K562 (cell line): ENCODE data around the gene PRODH. TPM values are rescaled to one million over a fixed set of nuclear protein-coding genes. Genes with fewer than 3 reads are reported as not detected.

Experiments used
- ATAC-seq: fragments of 200-7000 bp; cut with Tn5 transposase; 3 replicates; pipeline ENCODE4 v1.9.1; 2020; ENCODE audit warnings: moderate library complexity
- BruUV-seq: library from RNA; stranded (reverse); fragments of 400-500 nt; replicated peaks from 2 replicates; lab custom pipeline; 2021; lab: Mats Ljungman, UMichigan
- CTCF ChIA-PET: fragments of 300-600 bp; formaldehyde crosslinking; extraction: SDS; loops from one replicate; lab custom pipeline; 2021; ENCODE audit warnings: low intra/inter-chr PET ratio; lab: Yijun Ruan, JAX
- POLR2A ChIA-PET: fragments of 300-600, 350-650 bp; sonication (Branson Sonifier 250); formaldehyde crosslinking; extraction: SDS; loops from one replicate; lab custom pipeline; 2021; ENCODE audit warnings: antibody characterized with exemption, inconsistent platforms; lab: Yijun Ruan, JAX
- DNase-seq, 4 experiments: peaks; one replicate each; pipeline versions ENCODE4 v3.0.0 to v3.0.0-alpha.2; 2011 to 2018; ENCODE audit warnings: low spot score in 3 of 4, mixed read lengths in 3 of 4; ENCODE audit errors: extremely low read depth in 1 of 4
- FAIRE-seq: peaks from 2 replicates; lab custom pipeline; 2011; peaks lifted over from hg19 to GRCh38; lab: Jason Lieb, UNC
- H2AFZ ChIP-seq: 2 replicates; pipeline ENCODE4 v1.6.0; 2011; ENCODE audit warnings: low read depth, low read length, control low read depth, inconsistent platforms
- H3K27ac ChIP-seq: fragments of 200-600 bp; 3 replicates; pipeline ENCODE4 v1.8.0; 2011; ENCODE audit warnings: low read depth, mild to moderate bottlenecking, control low read depth, inconsistent platforms, low read length, moderate library complexity, mixed read lengths; ENCODE audit errors: extremely low read depth
- H3K27me3 ChIP-seq, 2 experiments: fragments of 300-600 bp in 1 of 2; 2 replicates in 1 of 2; 3 replicates in 1 of 2; pipeline versions ENCODE4 v1.6.0 to v1.8.0; 2011; ENCODE audit warnings: inconsistent platforms in 2 of 2, low read length in 2 of 2, mild to moderate bottlenecking in 1 of 2, mixed read lengths in 1 of 2, moderate library complexity in 1 of 2; ENCODE audit not compliant: control insufficient read depth in 2 of 2, insufficient read depth in 2 of 2
- H3K36me3 ChIP-seq: fragments of 300-600 bp; 3 replicates; pipeline ENCODE4 v1.8.0; 2011; ENCODE audit warnings: mild to moderate bottlenecking, low read length, inconsistent platforms; ENCODE audit not compliant: control insufficient read depth, insufficient read depth
- H3K4me1 ChIP-seq, 2 experiments: fragments of 200-600 bp in 1 of 2; replicated peaks in 1 of 2; 2 replicates in 1 of 2; 3 replicates in 1 of 2; pipeline versions ENCODE4 v1.5.1 to v1.8.0; 2011; ENCODE audit warnings: inconsistent platforms in 2 of 2, low read length in 2 of 2, mild to moderate bottlenecking in 1 of 2, mixed read lengths in 1 of 2, moderate library complexity in 1 of 2; ENCODE audit not compliant: control insufficient read depth in 2 of 2, insufficient read depth in 2 of 2
- H3K4me2 ChIP-seq: 2 replicates; pipeline ENCODE4 v1.6.1; 2011; ENCODE audit warnings: low read length, control low read depth, inconsistent platforms, mixed read lengths; ENCODE audit not compliant: insufficient read depth
- H3K4me3 ChIP-seq: fragments of 200-600 bp; sonication (generic), shearing (Covaris generic); 2 replicates; pipeline ENCODE4 v1.5.1; 2016; ENCODE audit warnings: control low read depth, inconsistent platforms
- H3K79me2 ChIP-seq: fragments of 200-600 bp; 3 replicates; pipeline ENCODE4 v1.8.0; 2011; ENCODE audit warnings: low read length, inconsistent platforms; ENCODE audit not compliant: control insufficient read depth, insufficient read depth
- H3K9ac ChIP-seq, 2 experiments: 2 replicates each; pipeline versions ENCODE4 v1.6.0 to v1.6.1; 2011; ENCODE audit warnings: low read depth in 2 of 2, low read length in 2 of 2, control low read depth in 1 of 2, inconsistent platforms in 1 of 2, mild to moderate bottlenecking in 1 of 2, mixed read lengths in 1 of 2; ENCODE audit not compliant: insufficient read depth in 1 of 2
- H3K9me1 ChIP-seq: one replicate; pipeline ENCODE4 v1.6.0; 2011; ENCODE audit warnings: inconsistent platforms, mild to moderate bottlenecking, low read length, moderate library complexity; ENCODE audit not compliant: control insufficient read depth, insufficient read depth
- H3K9me3 ChIP-seq: replicated peaks from 2 replicates; pipeline ENCODE4 v1.5.1; 2011; ENCODE audit warnings: low read depth, low read length, inconsistent platforms; ENCODE audit not compliant: control insufficient read depth, insufficient read depth
- H4K20me1 ChIP-seq: replicated peaks from 2 replicates; pipeline ENCODE4 v1.6.1; 2011; ENCODE audit warnings: low read length, inconsistent platforms, mixed read lengths; ENCODE audit not compliant: control insufficient read depth, insufficient read depth
- BDP1 ChIP-seq: IDR thresholded peaks from 3 replicates; pipeline ENCODE4 v1.6.1; 2011; ENCODE audit not compliant: insufficient read length, insufficient read depth
- BRCA1 ChIP-seq, 2 experiments: fragments of 450-650 bp in 1 of 2; sonication (generic) in 1 of 2; formaldehyde crosslinking in 1 of 2; IDR thresholded peaks; 2 replicates each; pipeline versions ENCODE4 v1.5.0 to v1.6.1; 2017 to 2020; ENCODE audit warnings: mild to moderate bottlenecking in 1 of 2, missing genetic modification reagents in 1 of 2
- C11orf30 ChIP-seq: fragments of 450-650 bp; IDR thresholded peaks from 2 replicates; pipeline ENCODE4 v1.6.1; 2016; ENCODE audit warnings: low read depth, mild to moderate bottlenecking
- CREB1 ChIP-seq, 2 experiments: sonication (generic) in 1 of 2; formaldehyde crosslinking in 1 of 2; IDR thresholded peaks; 2 replicates each; pipeline versions ENCODE4 v1.6.1 to v1.8.0; 2012 to 2022; ENCODE audit warnings: inconsistent platforms in 1 of 2, mild to moderate bottlenecking in 1 of 2, missing genetic modification reagents in 1 of 2, moderate library complexity in 1 of 2
- EP300 ChIP-seq: IDR thresholded peaks from 2 replicates; pipeline ENCODE4 v1.6.1; 2012; ENCODE audit warnings: low read length, improper control_type of control experiment
- EP400 ChIP-seq: fragments of 450-650 bp; IDR thresholded peaks from 2 replicates; pipeline ENCODE4 v1.6.1; 2017; ENCODE audit warnings: antibody characterized with exemption, mild to moderate bottlenecking, moderate library complexity
- HMG20B ChIP-seq: fragments of 250-450 bp; sonication (Bioruptor Pico); IDR thresholded peaks from 2 replicates; pipeline ENCODE4 v1.5.0; 2021; ENCODE audit warnings: mild to moderate bottlenecking
- HNRNPK ChIP-seq: fragments of 200-400 bp; formaldehyde crosslinking; IDR thresholded peaks from one replicate; pipeline ENCODE4 v1.6.1; 2018; ENCODE audit warnings: mild to moderate bottlenecking, low read depth, low read length; ENCODE audit not compliant: poor library complexity, severe bottlenecking
- HOXB6 ChIP-seq: fragments of 250-450 bp; sonication (Bioruptor Pico); IDR thresholded peaks from 2 replicates; pipeline ENCODE4 v1.5.1; 2022; ENCODE audit warnings: mild to moderate bottlenecking, borderline replicate concordance
- MECOM ChIP-seq: fragments of 250-450 bp; sonication (Bioruptor Pico); IDR thresholded peaks from 2 replicates; pipeline ENCODE4 v1.8.0; 2022; ENCODE audit warnings: inconsistent platforms
- NFRKB ChIP-seq: fragments of 450-650 bp; IDR thresholded peaks from 2 replicates; pipeline ENCODE4 v1.6.1; 2016; ENCODE audit warnings: low read depth
- POLR2G ChIP-seq: fragments of 200-400 bp; formaldehyde crosslinking; IDR thresholded peaks from 2 replicates; pipeline ENCODE4 v1.6.1; 2017; ENCODE audit warnings: low read depth, mild to moderate bottlenecking, antibody characterized with exemption, low read length, moderate library complexity
- PYGO2 ChIP-seq: fragments of 450-650 bp; IDR thresholded peaks from 2 replicates; pipeline ENCODE4 v1.6.1; 2016; ENCODE audit warnings: mild to moderate bottlenecking, missing genetic modification characterization, moderate library complexity, missing compliant biosample characterization
- SREBF1 ChIP-seq: fragments of 150-350 bp; IDR thresholded peaks from 2 replicates; pipeline ENCODE4 v1.6.1; 2014; ENCODE audit warnings: antibody characterized with exemption, low read depth, low read length, borderline replicate concordance
- THRAP3 ChIP-seq: fragments of 450-650 bp; IDR thresholded peaks from 2 replicates; pipeline ENCODE4 v1.6.1; 2016; ENCODE audit warnings: mild to moderate bottlenecking, inconsistent platforms, borderline replicate concordance
- ZNF140 ChIP-seq: fragments of 250-450 bp; sonication (Bioruptor Pico); IDR thresholded peaks from 2 replicates; pipeline ENCODE4 v1.8.0; 2021; ENCODE audit warnings: moderate library complexity, mild to moderate bottlenecking, inconsistent platforms
- ZNF184 ChIP-seq: sonication (generic); formaldehyde crosslinking; IDR thresholded peaks from 2 replicates; pipeline ENCODE4 v1.5.0; 2020; ENCODE audit warnings: missing genetic modification reagents
- WGBS: fragments of 100-300 bp; shearing (Covaris generic); methylation state at CpG from one replicate; pipeline ENCODE4 v1.1.6; 2016; ENCODE audit warnings: low coverage, mixed read lengths; ENCODE audit not compliant: insufficient coverage; ENCODE audit errors: missing lambda C conversion rate; 5-methylcytosine and 5-hydroxymethylcytosine counted together
- in situ Hi-C: fragments of 300-500 bp; cut with MboI; formaldehyde crosslinking; loops from 4 replicates; pipeline ENCODE4 v1.15.0; 2018; ENCODE audit warnings: inconsistent platforms, mixed read lengths
- intact Hi-C: fragments of 100-400 bp; cut with micrococcal nuclease; formaldehyde crosslinking; loops from 2 replicates; pipeline ENCODE4 v1.14.2; 2022
- polyA plus RNA-seq, 8 experiments: library from polyadenylated mRNA; depleted of rRNA in 4 of 8; stranded (reverse) in 5 of 8; unstranded in 3 of 8; fragments of >200 nt; fragmentation: Nextera tagmentation in 2 of 8; fragmentation: Illumina TruSeq in 1 of 8; extraction: Ambion mirVana in 2 of 8; extraction: Trizol in 1 of 8; gene quantifications; 2 replicates each; pipeline versions ENCODE4 v1.2.1 to v1.2.3, GENCODE V29; 2011 to 2014; ENCODE audit warnings: inconsistent platforms in 1 of 8, missing spikeins in 1 of 8
- total RNA-seq, 7 experiments: library from RNA; depleted of rRNA in 6 of 7; stranded (reverse); fragments of >200 nt in 6 of 7; fragmentation: Illumina TruSeq in 2 of 7; extraction: Trizol in 2 of 7; gene quantifications; 2 replicates each; pipeline versions ENCODE4 v1.2.1 to v1.2.3, GENCODE V29; 2011 to 2021; ENCODE audit warnings: low replicate concordance in 1 of 7
- TF ChIP-seq, protein P1 (sequence below): fragments of 200-400 bp; formaldehyde crosslinking; IDR thresholded peaks from 2 replicates; pipeline ENCODE4 v1.6.1; 2017; ENCODE audit warnings: mild to moderate bottlenecking, low read depth, low read length, moderate library complexity
- TF ChIP-seq, protein P2 (sequence below): fragments of 250-450 bp; sonication (Bioruptor Pico); IDR thresholded peaks from 2 replicates; pipeline ENCODE4 v1.4.0; 2020; ENCODE audit warnings: mild to moderate bottlenecking, moderate library complexity, borderline replicate concordance

PRODH gene
- total and polyA plus RNA-seq, 9 of the 15 experiments (the other 6 are each of a cell fraction or from before 2014, with no cell fraction given): 0.07 to 0.11 TPM; not detected in 7

- intact Hi-C loops: no loop called here
- ChIA-PET POLR2A (interaction anchor here (1.0 kb wide), 1 partner anchor 190 kb away, joined by 3 read pairs; no protein-coding TSS in a partner anchor), CTCF (no interaction called here)
- Histone ChIP-seq H3K27me3 (peaks cover 10 to 44% of the 10 kb centered on the region in 2 experiments), H3K4me2 (no peak overlapping the region), H3K9me1 (no peaks in the 10 kb centered on the region), H3K4me3 (no peak overlapping the region), H2AFZ (no peak overlapping the region), H3K4me1 (peaks cover 0 to 11% of the 10 kb centered on the region in 2 experiments; a peak in 1 of 5 replicates), H3K9me3 (peaks cover 7% of the 10 kb centered on the region), H3K9ac (no peak overlapping the region), H3K36me3 (no peaks in the 10 kb centered on the region), H4K20me1 (no peaks in the 10 kb centered on the region; the same call in 1 of the 2 replicates), H3K27ac (no peak overlapping the region), H3K79me2 (no peaks in the 10 kb centered on the region)
- no peak for ATAC-seq
- peak in 2 of 4 experiments; percentile 19 to 22 for DNase-seq
- FAIRE-seq: no peak
- in situ Hi-C loops: loop anchor here (25.0 kb wide), 1 partner anchor 196 kb away; no protein-coding TSS in a partner anchor
- BruUV-seq: no TSS peak
- WGBS: 2% methylated on average over 9 of the region's 9 CpGs
- TF ChIP-seq BDP1 (no peak), HOXB6 (CRISPR knock-in tag) (no peak), ZNF184 (CRISPR knock-in tag) (no peak), NFRKB (no peak), THRAP3 (no peak), PYGO2 (no peak), CREB1 (IDR thresholded peaks at IDR 0.05) (no peak), CREB1 (CRISPR knock-in tag; IDR thresholded peaks at IDR 0.05) (no peak), EP300 (no peak), HMG20B (CRISPR knock-in tag) (no peak), HNRNPK (no peak), C11orf30 (no peak), POLR2G (no peak), BRCA1 (IDR thresholded peaks at IDR 0.05) (no peak), BRCA1 (CRISPR knock-in tag; IDR thresholded peaks at IDR 0.05) (0 out of 2 replicates have a peak, but pooled peaks have one; percentile 53), MECOM (CRISPR knock-in tag) (no peak), EP400 (no peak), SREBF1 (no peak), ZNF140 (CRISPR knock-in tag) (no peak)
- TF ChIP-seq, protein P1, sequence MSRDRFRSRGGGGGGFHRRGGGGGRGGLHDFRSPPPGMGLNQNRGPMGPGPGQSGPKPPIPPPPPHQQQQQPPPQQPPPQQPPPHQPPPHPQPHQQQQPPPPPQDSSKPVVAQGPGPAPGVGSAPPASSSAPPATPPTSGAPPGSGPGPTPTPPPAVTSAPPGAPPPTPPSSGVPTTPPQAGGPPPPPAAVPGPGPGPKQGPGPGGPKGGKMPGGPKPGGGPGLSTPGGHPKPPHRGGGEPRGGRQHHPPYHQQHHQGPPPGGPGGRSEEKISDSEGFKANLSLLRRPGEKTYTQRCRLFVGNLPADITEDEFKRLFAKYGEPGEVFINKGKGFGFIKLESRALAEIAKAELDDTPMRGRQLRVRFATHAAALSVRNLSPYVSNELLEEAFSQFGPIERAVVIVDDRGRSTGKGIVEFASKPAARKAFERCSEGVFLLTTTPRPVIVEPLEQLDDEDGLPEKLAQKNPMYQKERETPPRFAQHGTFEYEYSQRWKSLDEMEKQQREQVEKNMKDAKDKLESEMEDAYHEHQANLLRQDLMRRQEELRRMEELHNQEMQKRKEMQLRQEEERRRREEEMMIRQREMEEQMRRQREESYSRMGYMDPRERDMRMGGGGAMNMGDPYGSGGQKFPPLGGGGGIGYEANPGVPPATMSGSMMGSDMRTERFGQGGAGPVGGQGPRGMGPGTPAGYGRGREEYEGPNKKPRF: no peak
- TF ChIP-seq, protein P2, sequence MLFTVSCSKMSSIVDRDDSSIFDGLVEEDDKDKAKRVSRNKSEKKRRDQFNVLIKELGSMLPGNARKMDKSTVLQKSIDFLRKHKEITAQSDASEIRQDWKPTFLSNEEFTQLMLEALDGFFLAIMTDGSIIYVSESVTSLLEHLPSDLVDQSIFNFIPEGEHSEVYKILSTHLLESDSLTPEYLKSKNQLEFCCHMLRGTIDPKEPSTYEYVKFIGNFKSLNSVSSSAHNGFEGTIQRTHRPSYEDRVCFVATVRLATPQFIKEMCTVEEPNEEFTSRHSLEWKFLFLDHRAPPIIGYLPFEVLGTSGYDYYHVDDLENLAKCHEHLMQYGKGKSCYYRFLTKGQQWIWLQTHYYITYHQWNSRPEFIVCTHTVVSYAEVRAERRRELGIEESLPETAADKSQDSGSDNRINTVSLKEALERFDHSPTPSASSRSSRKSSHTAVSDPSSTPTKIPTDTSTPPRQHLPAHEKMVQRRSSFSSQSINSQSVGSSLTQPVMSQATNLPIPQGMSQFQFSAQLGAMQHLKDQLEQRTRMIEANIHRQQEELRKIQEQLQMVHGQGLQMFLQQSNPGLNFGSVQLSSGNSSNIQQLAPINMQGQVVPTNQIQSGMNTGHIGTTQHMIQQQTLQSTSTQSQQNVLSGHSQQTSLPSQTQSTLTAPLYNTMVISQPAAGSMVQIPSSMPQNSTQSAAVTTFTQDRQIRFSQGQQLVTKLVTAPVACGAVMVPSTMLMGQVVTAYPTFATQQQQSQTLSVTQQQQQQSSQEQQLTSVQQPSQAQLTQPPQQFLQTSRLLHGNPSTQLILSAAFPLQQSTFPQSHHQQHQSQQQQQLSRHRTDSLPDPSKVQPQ (CRISPR knock-in tag): no peak
These were observed 47.1 kb upstream of the PRODH start for GRCh38 chr22:18983120-18983651.
